ENCODE results near the gene MCF2L. TPM values are rescaled to one million over a fixed set of nuclear protein-coding genes. Genes with fewer than 3 reads are reported as not detected.

Gene MCF2L
- total and polyA plus RNA-seq, 10 of the 15 experiments (the other 5 are each of a cell fraction or from before 2014, with no cell fraction given), result 0.06 to 1.1 (median 0.21) TPM; not detected in 2

DNA sequence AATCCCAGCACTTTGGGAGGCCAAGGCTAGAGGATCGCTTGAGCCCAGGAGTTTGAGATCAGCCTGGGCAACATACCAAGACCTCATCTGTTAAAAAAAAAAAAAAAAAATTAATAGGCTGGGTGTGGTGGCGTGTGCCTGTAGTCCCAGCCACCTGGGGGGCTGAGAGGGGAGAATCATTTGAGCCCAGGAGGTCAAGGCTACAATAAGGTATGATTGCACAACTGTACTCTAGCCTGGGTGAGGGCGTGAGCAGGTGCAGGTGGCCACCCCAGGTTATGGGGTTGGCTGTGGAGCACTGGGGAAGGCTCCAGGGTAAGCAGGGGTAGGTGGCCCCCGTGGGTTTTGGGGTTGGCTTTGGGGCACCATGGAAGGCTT, 33.9 kb downstream of the MCF2L start:
- no peaks in the 10 kb centered on the region for H3K4me1 ChIP-seq (ENCODE audit: control insufficient read depth, insufficient read depth, low read length)
- TF ChIP-seq BHLHE40 (IDR thresholded peaks at IDR 0.05; ENCODE audit: borderline replicate concordance in 1 of 2, low read depth in 2 of 2, low read length in 1 of 2), result no peak
- no peak for TF ChIP-seq ASH2L (IDR thresholded peaks at IDR 0.05; ENCODE audit: borderline replicate concordance, low read depth)
- TF ChIP-seq, protein P1, sequence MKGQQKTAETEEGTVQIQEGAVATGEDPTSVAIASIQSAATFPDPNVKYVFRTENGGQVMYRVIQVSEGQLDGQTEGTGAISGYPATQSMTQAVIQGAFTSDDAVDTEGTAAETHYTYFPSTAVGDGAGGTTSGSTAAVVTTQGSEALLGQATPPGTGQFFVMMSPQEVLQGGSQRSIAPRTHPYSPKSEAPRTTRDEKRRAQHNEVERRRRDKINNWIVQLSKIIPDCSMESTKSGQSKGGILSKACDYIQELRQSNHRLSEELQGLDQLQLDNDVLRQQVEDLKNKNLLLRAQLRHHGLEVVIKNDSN (IDR thresholded peaks at IDR 0.05; ENCODE audit: borderline replicate concordance, extremely low read length, insufficient read depth, low read depth, low read length), result no peak
- no peak for TF ChIP-seq IRF4 (IDR thresholded peaks at IDR 0.05; ENCODE audit: low read depth, low read length)
- TF ChIP-seq ZBED1 (IDR thresholded peaks at IDR 0.05; ENCODE audit: borderline replicate concordance), result no peak
- TF ChIP-seq CREB1 (IDR thresholded peaks at IDR 0.05; ENCODE audit: low read depth), result no peak
- TF ChIP-seq, protein P2, sequence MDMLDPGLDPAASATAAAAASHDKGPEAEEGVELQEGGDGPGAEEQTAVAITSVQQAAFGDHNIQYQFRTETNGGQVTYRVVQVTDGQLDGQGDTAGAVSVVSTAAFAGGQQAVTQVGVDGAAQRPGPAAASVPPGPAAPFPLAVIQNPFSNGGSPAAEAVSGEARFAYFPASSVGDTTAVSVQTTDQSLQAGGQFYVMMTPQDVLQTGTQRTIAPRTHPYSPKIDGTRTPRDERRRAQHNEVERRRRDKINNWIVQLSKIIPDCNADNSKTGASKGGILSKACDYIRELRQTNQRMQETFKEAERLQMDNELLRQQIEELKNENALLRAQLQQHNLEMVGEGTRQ (IDR thresholded peaks at IDR 0.05; ENCODE audit: borderline replicate concordance, low read depth, low read length), result no peak
- no peak for TF ChIP-seq NFIC (IDR thresholded peaks at IDR 0.05; ENCODE audit: low read depth, low read length)
- CTCF ChIA-PET, result no interaction called here

More for the DNA sequence above, 33.9 kb downstream of the MCF2L start:
- no peak overlapping the region for H3K27ac ChIP-seq (ENCODE audit: control insufficient read depth, insufficient read depth)
- FAIRE-seq (no peak), ATAC-seq (no peak), DNase-seq (ENCODE audit: low read depth, low spot score) (no peak)
- in situ Hi-C loops (cut with MboI), result no loop called here
- ChIA-PET SMC1A (ENCODE audit: uncharacterized antibody, unreplicated experiment) (no interaction called here), POLR2A (no interaction called here), RAD21 (ENCODE audit: unreplicated experiment) (no interaction called here)
- H3K9ac ChIP-seq (ENCODE audit: control insufficient read depth, insufficient read depth, low read length), result no peak overlapping the region
- H2AFZ ChIP-seq (ENCODE audit: control insufficient read depth, low read depth, low read length), result no peak overlapping the region
- H3K27me3 ChIP-seq (replicated peaks in 1 of 2; ENCODE audit: control insufficient read depth in 2 of 2, insufficient read depth in 2 of 2, low read length in 1 of 2), result no peaks in the 10 kb centered on the region
- no peak overlapping the region for H3K4me3 ChIP-seq
- BruUV-seq (replicated peaks), result no TSS peak
- no peaks in the 10 kb centered on the region for H3K36me3 ChIP-seq (ENCODE audit: control insufficient read depth in 2 of 2, insufficient read depth in 2 of 2, low read length in 1 of 2)
- H4K20me1 ChIP-seq (ENCODE audit: control insufficient read depth, insufficient read depth), result no peaks in the 10 kb centered on the region
- no peaks in the 10 kb centered on the region; the same call in 2 of the 3 replicates for H3K9me3 ChIP-seq (replicated peaks; ENCODE audit: control insufficient read depth, insufficient read depth, low read length)
- no peak overlapping the region for H3K4me2 ChIP-seq (ENCODE audit: control insufficient read depth, insufficient read depth)
- intact Hi-C loops (cut with micrococcal nuclease; ENCODE audit: unreplicated experiment), result no loop called here
- H3K79me2 ChIP-seq (ENCODE audit: control insufficient read depth, insufficient read depth, low read length), result no peaks in the 10 kb centered on the region
- 16% methylated on average over 4 of the region's 4 CpGs for WGBS (ENCODE audit: insufficient coverage, insufficient replicate concordance, low lambda C conversion rate, missing lambda C conversion rate)
